ENCODE results near the gene ANKRD11.
"Not testable (repeated sequence)": the region's sequence is repeated elsewhere in the genome, so short reads cannot be mapped to it uniquely, and the experiment has no call there.

GRCh38 chr16:89382555-89382954, 107.8 kb downstream of the ANKRD11 start:
- TF ChIP-seq YY1 (IDR thresholded peaks at IDR 0.05; ENCODE audit: insufficient read depth, insufficient read length); SUZ12 (IDR thresholded peaks at IDR 0.05; ENCODE audit: extremely low read depth, insufficient read depth, insufficient read length); ZNF274 (IDR thresholded peaks at IDR 0.05; ENCODE audit: low read depth, low read length): not testable (repeated sequence)
